MM.1S (cell line): ENCODE data around the gene ESRRB.

Experiments
- EZH2 ChIP-seq: fragments of 300-600 bp; sonication (generic); optimal IDR thresholded peaks from 2 replicates; pipeline ENCODE3; 2017; ENCODE audit warnings: low read depth, mild to moderate bottlenecking, antibody characterized with exemption, low read length, mixed read lengths
- TF ChIP-seq, protein P1 (sequence below): fragments of 300-600 bp; sonication (generic); IDR thresholded peaks from 2 replicates; pipeline ENCODE4 v1.5.1; 2016; ENCODE audit warnings: antibody characterized with exemption, low read length, mixed read lengths

DNA sequence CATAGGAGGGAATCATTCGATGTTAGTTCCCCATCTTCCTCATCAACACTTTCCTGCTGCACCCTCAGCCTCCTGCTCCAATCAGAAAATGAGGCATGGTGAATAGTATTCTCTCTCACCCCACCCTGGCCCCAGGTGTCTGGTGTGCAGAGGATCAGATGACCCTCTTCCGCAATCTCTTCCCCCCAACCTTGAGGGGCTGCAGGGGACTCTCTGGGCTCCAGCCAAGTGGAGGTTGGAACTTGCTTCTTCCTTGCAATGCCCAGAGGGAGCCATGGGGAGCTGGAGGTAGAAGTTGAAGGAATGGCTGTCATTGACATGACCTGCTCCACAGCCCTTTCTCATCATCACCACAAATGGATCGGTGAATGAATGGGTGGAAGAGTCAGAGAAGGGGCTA lies 20.2 kb upstream of the ESRRB start:
- TF ChIP-seq, protein P1, sequence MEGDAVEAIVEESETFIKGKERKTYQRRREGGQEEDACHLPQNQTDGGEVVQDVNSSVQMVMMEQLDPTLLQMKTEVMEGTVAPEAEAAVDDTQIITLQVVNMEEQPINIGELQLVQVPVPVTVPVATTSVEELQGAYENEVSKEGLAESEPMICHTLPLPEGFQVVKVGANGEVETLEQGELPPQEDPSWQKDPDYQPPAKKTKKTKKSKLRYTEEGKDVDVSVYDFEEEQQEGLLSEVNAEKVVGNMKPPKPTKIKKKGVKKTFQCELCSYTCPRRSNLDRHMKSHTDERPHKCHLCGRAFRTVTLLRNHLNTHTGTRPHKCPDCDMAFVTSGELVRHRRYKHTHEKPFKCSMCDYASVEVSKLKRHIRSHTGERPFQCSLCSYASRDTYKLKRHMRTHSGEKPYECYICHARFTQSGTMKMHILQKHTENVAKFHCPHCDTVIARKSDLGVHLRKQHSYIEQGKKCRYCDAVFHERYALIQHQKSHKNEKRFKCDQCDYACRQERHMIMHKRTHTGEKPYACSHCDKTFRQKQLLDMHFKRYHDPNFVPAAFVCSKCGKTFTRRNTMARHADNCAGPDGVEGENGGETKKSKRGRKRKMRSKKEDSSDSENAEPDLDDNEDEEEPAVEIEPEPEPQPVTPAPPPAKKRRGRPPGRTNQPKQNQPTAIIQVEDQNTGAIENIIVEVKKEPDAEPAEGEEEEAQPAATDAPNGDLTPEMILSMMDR, result no peak
- no peak for TF ChIP-seq EZH2
